ENCODE measurements around the gene TBPL2.

DNA sequence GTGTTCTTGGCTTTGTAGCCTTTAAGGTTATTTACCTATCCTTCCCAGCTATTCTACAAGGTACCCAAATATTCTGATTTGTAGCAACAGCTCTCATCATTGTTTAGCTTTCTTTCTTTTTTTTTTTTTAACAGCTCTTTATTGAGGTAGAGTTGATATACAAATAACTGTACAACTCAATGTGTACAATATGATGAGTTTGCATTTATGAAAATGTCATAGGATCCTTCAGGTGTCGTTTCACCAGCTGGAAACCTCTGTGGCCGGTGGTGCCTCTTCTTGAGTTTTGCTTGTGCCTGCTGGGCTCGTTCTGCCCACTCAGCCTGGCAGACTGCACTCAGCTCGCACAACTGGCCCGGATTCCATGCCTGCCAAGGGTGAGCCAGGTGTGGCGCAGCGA is 26.9 kb upstream of the TBPL2 start:
- TF ChIP-seq, protein P1, sequence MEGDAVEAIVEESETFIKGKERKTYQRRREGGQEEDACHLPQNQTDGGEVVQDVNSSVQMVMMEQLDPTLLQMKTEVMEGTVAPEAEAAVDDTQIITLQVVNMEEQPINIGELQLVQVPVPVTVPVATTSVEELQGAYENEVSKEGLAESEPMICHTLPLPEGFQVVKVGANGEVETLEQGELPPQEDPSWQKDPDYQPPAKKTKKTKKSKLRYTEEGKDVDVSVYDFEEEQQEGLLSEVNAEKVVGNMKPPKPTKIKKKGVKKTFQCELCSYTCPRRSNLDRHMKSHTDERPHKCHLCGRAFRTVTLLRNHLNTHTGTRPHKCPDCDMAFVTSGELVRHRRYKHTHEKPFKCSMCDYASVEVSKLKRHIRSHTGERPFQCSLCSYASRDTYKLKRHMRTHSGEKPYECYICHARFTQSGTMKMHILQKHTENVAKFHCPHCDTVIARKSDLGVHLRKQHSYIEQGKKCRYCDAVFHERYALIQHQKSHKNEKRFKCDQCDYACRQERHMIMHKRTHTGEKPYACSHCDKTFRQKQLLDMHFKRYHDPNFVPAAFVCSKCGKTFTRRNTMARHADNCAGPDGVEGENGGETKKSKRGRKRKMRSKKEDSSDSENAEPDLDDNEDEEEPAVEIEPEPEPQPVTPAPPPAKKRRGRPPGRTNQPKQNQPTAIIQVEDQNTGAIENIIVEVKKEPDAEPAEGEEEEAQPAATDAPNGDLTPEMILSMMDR (IDR thresholded peaks at IDR 0.05; ENCODE audit: low read depth, low read length, poor library complexity, severe bottlenecking), result no peak
- no peak for TF ChIP-seq EZH2phosphoT487 (IDR thresholded peaks at IDR 0.05; ENCODE audit: borderline replicate concordance, low read length)
